Skin epidermis (tissue), 12 donors: ENCODE results near the gene MRPL54.
"Not testable (repeated sequence)": the region's sequence is repeated elsewhere in the genome, so short reads cannot be mapped to it uniquely, and the experiment has no call there.

Experiments
- H3K27ac ChIP-seq, 21 experiments: fragments of 200-600 bp; sonication (generic) in 11 of 21; one replicate each; pipeline ENCODE4 v1.5.0; 2020; ENCODE audit warnings: mild to moderate bottlenecking in 3 of 21, inconsistent platforms in 2 of 21, moderate library complexity in 2 of 21
- H3K4me3 ChIP-seq, 7 experiments: fragments of 200-600 bp; sonication (generic) in 2 of 7; one replicate each; pipeline ENCODE4 v1.5.0; 2020; ENCODE audit warnings: inconsistent platforms in 2 of 7, mild to moderate bottlenecking in 2 of 7, moderate library complexity in 1 of 7

Gene MRPL54

GRCh38 chr19:3804429-3804828 is 41.9 kb downstream of the MRPL54 start:
- H3K4me3 ChIP-seq, result no peak overlapping the region
- no peak overlapping the region for H3K27ac ChIP-seq

DNA sequence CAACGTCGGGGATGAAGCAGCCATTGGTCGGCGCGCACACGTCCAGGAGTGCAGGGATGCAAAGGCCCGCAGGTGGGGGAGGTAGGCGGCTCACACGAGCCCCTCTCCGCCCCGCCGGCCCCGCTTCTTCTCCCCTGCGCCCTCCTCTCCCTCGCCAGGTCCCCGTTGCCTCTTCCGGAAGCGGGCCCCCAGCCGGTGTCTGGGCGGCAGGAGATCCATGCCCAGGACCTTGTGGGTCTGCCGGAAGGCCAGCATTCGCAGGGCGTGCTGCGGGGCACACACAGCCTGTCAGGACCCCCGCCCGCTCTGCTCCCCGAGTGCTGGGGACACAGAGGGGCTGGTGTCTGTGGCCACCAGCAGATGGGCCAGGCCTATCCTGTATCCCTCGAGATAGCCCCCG is 43.4 kb downstream of the MRPL54 start:
- no peak overlapping the region for H3K27ac ChIP-seq
- H3K4me3 ChIP-seq, result no peak overlapping the region

DNA sequence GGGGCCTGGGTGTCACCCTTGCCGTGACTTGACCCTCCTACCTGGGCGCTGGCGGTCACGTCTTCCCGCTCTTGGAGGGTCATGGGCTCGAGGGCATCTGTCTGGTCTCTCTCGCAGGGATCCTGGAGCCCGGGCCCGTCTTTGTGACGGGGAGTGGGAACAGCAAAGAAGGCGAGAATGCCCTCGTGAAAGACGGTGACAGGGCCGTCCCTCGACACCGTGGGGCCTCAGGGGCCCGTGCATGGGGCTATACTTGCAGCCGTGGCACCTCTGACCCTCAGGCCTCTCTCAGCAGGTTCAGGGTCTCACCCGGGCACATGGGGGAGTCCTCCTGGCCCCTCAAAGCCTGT is 44.6 kb downstream of the MRPL54 start:
- H3K27ac ChIP-seq, result peak overlapping the region in 1 of 21 experiments; percentile 19
- H3K4me3 ChIP-seq, result no peak overlapping the region

- Histone ChIP-seq H3K4me3 (no peak overlapping the region), H3K27ac (no peak overlapping the region)
These were observed 45.3 kb downstream of the MRPL54 start for GRCh38 chr19:3807574-3808354.

GRCh38 chr19:3808420-3809143 is 46.1 kb downstream of the MRPL54 start:
- Histone ChIP-seq H3K27ac (no peak overlapping the region), H3K4me3 (no peak overlapping the region)

DNA sequence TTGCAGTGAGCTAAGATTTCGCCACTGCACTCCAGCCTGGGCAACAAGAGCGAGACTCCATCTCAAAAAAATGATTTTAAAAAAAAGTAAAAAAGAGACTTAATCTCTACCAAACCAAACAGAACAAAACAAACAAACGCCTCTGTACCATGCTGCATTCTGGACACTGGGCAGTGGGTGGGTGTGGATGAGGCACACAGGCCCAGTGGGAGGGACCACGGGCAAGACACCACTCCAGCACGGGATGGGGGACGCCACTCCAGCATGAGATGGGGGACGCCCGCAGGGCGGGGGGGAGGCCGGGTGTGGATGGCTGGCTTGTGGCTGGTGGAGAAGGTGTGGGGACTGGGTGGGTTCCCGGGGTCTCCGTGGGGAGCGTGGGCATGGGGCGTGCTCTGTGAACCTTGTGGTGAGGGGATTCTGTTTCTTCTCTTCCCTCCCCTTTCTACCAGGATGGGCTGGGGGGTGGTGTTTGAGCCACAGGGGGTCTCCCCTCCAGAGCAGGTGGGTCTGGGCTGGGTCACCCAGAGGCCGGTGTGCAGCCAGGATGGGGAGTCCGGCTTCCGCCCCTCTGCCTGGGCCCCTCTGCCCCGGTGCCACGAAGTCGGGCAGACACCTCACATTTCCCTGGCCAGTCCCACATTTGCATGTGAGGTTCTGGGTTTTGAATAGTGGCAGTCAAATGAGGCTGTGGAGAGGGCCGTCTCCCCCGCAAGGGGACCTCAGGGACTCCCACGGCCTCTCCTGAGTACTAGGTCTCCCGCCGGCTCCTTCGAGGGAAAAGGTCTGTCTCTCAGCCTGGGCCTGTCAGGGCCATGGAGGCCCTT is 47.6 kb downstream of the MRPL54 start:
- peak overlapping the region in 4 of 21 experiments; percentile 9 to 50 (median 36) for H3K27ac ChIP-seq

DNA sequence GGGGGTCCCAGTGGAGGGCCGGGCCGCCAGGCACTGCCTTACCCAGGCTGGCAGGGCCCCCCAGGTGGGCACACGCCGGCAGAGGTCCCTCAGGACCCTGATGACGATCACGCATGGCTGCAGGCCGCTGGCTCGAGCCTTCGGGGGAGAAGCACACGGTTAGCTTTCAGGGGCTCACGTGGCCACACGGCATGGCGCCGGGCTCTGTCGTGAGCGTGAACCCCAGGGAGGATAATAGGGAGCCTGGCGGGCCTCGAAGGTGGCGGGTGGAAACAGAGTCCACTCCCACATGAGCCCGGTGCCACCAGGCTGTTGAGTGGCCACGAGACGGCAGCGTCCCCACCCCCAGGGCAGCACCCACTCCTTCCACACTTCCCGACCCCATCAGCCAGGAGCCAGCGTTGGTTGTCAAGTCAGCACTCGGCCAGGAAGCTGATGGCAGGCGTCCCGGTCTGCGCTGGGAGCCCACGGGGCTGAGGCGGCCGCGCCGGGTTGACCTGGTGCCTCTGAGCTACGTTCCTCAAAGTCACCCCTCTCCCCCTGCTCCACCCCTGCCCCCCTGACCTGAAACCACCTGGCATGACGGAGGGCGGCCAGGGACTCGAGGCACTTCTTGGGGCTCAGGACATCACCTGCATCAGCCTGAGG is 48.4 kb downstream of the MRPL54 start:
- Histone ChIP-seq H3K27ac (peak overlapping the region in 5 of 21 experiments; percentile 9 to 50 (median 23)), H3K4me3 (no peak overlapping the region)

More for the DNA sequence above, 47.6 kb downstream of the MRPL54 start:
- no peak overlapping the region for H3K4me3 ChIP-seq

GRCh38 chr19:3813473-3814392 is 51.3 kb downstream of the MRPL54 start:
- peak overlapping the region in 14 of 21 experiments; percentile 4 to 80 (median 34) for H3K27ac ChIP-seq
- H3K4me3 ChIP-seq, result no peak overlapping the region

DNA sequence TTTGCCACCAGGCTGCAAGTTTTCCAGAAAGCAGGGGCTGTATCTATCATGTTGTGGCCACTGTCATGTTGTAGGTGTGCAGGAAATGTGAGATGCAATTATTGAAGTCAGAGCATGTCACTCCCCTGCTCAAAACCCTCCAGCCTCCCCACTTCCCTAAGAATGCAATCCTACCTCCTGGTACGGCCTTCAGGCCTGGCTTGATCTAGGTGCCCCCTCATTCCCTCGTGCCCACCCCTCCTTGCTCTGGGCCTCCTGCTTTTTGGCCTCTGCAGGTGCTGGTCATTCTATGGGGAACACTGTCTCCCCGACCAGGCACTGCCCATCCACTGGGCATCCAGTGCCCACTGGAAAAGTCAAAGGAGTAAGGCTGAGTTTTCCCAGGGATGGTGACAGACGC is 52.2 kb downstream of the MRPL54 start:
- Histone ChIP-seq H3K4me3 (no peak overlapping the region), H3K27ac (peak overlapping the region in 4 of 21 experiments; percentile 4 to 44 (median 32))

DNA sequence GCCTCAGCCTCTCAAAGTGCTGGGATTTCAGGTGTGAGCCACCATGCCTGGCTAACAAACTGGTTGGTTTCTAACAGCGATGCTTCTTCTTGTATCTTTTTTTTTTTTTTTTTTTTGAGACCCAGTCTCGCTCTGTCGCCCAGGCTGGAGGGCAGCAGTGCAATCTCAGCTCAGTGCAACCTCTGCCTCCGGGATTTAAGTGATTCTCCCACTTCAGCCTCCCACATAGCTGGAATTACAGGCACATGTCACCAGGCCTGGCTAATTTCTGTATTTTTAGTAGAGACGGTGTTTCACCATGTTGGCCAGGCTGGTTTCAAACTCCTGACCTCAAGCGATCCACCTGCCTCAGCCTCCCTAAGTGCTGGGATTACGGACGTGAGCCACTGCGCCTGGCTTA is 53.7 kb downstream of the MRPL54 start:
- not testable (repeated sequence) for H3K4me3 ChIP-seq, H3K27ac ChIP-seq

GRCh38 chr19:3816566-3817218 is 54.2 kb downstream of the MRPL54 start:
- Histone ChIP-seq H3K27ac (no peak overlapping the region), H3K4me3 (no peak overlapping the region)
